Measurements from ENCODE around the gene RCN1. TPM values are rescaled to one million over a fixed set of nuclear protein-coding genes. Genes with fewer than 3 reads are reported as not detected.

The RCN1 gene
- total and polyA plus RNA-seq, 2 experiments from 2014 or later: 107 to 140 TPM

GRCh38 chr11:32115446-32115845 lies 24.6 kb downstream of the RCN1 start:
- no peaks in the 10 kb centered on the region for H3K27me3 ChIP-seq (ENCODE audit: insufficient read depth)
- no peaks in the 10 kb centered on the region for H4K20me1 ChIP-seq (replicated peaks; ENCODE audit: insufficient read depth)
- Mint-ChIP-seq H3K27ac (no peak overlapping the region), H3K36me3 (ENCODE audit: low read depth) (no peaks in the 10 kb centered on the region), H3K4me3 (no peak overlapping the region), H3K27me3 (ENCODE audit: insufficient read depth, low read depth, poor library complexity) (no peaks in the 10 kb centered on the region), H3K9me3 (no peaks in the 10 kb centered on the region), H3K4me1 (peaks cover 9% of the 10 kb centered on the region)
- no peak overlapping the region for H3K4me3 ChIP-seq
- H3K4me2 ChIP-seq: no peak overlapping the region
- H3K9me2 ChIP-seq (ENCODE audit: insufficient read depth): no peaks in the 10 kb centered on the region
- no peak; the same call in 2 of the 3 replicates for ATAC-seq
- H3K79me2 ChIP-seq (replicated peaks; ENCODE audit: insufficient read depth): no peaks in the 10 kb centered on the region
- no peak for DNase-seq (ENCODE audit: low spot score)
- no peak for TF ChIP-seq ETS1 (IDR thresholded peaks at IDR 0.05)
- TF ChIP-seq CTCF (conservative IDR thresholded peaks at IDR 0.05; ENCODE audit: low read depth in 2 of 2): peak in 1 of 2 experiments; percentile 25; a peak in 1 of 4 replicates
- no peaks in the 10 kb centered on the region for H3F3A ChIP-seq (replicated peaks; ENCODE audit: low read depth)
- H3K27ac ChIP-seq (ENCODE audit: low read depth): no peak overlapping the region
- no peaks in the 10 kb centered on the region for H3K4me1 ChIP-seq (ENCODE audit: insufficient read depth)
- no peaks in the 10 kb centered on the region for H3K36me3 ChIP-seq (ENCODE audit: insufficient read depth)
- peak overlapping the region; percentile 14; the same call in 1 of the 2 replicates for H2AFZ ChIP-seq

GRCh38 chr11:32116668-32117067 lies 25.8 kb downstream of the RCN1 start:
- ATAC-seq: no peak
- no peak for TF ChIP-seq EZH2phosphoT487 (IDR thresholded peaks at IDR 0.05; ENCODE audit: unreplicated experiment)
- TF ChIP-seq CREB1 (CRISPR knock-in tag; IDR thresholded peaks at IDR 0.05; ENCODE audit: low read depth): no peak
- TF ChIP-seq STAT1 (IDR thresholded peaks at IDR 0.05; ENCODE audit: unreplicated experiment): no peak
- TF ChIP-seq ZNF331 (CRISPR knock-in tag; IDR thresholded peaks at IDR 0.05; ENCODE audit: low read depth): no peak
- TF ChIP-seq, protein P1, sequence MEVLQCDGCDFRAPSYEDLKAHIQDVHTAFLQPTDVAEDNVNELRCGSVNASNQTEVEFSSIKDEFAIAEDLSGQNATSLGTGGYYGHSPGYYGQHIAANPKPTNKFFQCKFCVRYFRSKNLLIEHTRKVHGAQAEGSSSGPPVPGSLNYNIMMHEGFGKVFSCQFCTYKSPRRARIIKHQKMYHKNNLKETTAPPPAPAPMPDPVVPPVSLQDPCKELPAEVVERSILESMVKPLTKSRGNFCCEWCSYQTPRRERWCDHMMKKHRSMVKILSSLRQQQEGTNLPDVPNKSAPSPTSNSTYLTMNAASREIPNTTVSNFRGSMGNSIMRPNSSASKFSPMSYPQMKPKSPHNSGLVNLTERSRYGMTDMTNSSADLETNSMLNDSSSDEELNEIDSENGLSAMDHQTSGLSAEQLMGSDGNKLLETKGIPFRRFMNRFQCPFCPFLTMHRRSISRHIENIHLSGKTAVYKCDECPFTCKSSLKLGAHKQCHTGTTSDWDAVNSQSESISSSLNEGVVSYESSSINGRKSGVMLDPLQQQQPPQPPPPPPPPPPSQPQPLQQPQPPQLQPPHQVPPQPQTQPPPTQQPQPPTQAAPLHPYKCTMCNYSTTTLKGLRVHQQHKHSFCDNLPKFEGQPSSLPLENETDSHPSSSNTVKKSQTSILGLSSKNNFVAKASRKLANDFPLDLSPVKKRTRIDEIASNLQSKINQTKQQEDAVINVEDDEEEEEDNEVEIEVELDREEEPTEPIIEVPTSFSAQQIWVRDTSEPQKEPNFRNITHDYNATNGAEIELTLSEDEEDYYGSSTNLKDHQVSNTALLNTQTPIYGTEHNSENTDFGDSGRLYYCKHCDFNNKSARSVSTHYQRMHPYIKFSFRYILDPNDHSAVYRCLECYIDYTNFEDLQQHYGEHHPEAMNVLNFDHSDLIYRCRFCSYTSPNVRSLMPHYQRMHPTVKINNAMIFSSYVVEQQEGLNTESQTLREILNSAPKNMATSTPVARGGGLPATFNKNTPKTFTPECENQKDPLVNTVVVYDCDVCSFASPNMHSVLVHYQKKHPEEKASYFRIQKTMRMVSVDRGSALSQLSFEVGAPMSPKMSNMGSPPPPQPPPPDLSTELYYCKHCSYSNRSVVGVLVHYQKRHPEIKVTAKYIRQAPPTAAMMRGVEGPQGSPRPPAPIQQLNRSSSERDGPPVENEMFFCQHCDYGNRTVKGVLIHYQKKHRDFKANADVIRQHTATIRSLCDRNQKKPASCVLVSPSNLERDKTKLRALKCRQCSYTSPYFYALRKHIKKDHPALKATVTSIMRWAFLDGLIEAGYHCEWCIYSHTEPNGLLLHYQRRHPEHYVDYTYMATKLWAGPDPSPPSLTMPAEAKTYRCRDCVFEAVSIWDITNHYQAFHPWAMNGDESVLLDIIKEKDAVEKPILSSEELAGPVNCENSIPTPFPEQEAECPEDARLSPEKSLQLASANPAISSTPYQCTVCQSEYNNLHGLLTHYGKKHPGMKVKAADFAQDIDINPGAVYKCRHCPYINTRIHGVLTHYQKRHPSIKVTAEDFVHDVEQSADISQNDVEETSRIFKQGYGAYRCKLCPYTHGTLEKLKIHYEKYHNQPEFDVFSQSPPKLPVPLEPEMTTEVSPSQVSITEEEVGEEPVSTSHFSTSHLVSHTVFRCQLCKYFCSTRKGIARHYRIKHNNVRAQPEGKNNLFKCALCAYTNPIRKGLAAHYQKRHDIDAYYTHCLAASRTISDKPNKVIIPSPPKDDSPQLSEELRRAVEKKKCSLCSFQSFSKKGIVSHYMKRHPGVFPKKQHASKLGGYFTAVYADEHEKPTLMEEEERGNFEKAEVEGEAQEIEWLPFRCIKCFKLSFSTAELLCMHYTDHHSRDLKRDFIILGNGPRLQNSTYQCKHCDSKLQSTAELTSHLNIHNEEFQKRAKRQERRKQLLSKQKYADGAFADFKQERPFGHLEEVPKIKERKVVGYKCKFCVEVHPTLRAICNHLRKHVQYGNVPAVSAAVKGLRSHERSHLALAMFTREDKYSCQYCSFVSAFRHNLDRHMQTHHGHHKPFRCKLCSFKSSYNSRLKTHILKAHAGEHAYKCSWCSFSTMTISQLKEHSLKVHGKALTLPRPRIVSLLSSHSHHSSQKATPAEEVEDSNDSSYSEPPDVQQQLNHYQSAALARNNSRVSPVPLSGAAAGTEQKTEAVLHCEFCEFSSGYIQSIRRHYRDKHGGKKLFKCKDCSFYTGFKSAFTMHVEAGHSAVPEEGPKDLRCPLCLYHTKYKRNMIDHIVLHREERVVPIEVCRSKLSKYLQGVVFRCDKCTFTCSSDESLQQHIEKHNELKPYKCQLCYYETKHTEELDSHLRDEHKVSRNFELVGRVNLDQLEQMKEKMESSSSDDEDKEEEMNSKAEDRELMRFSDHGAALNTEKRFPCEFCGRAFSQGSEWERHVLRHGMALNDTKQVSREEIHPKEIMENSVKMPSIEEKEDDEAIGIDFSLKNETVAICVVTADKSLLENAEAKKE (CRISPR knock-in tag; IDR thresholded peaks at IDR 0.05): no peak
- no peak for TF ChIP-seq JUNB (IDR thresholded peaks at IDR 0.05; ENCODE audit: unreplicated experiment)
- no peak for TF ChIP-seq EZH2 (IDR thresholded peaks at IDR 0.05; ENCODE audit: low read depth, unreplicated experiment)
- no peak for TF ChIP-seq NANOG (IDR thresholded peaks at IDR 0.05; ENCODE audit: borderline replicate concordance)
- TF ChIP-seq CTCF (conservative IDR thresholded peaks at IDR 0.05; ENCODE audit: low read depth in 2 of 2): no peak

More at GRCh38 chr11:32116668-32117067, 25.8 kb downstream of the RCN1 start:
- H4K20me1 ChIP-seq (replicated peaks; ENCODE audit: insufficient read depth): no peaks in the 10 kb centered on the region
- H3K9me2 ChIP-seq (ENCODE audit: insufficient read depth): no peaks in the 10 kb centered on the region
- no peaks in the 10 kb centered on the region for H3K27me3 ChIP-seq (ENCODE audit: insufficient read depth)
- H3F3A ChIP-seq (replicated peaks; ENCODE audit: low read depth): no peaks in the 10 kb centered on the region
- Mint-ChIP-seq H3K27me3 (ENCODE audit: insufficient read depth, low read depth, poor library complexity) (no peaks in the 10 kb centered on the region), H3K36me3 (ENCODE audit: low read depth) (no peaks in the 10 kb centered on the region), H3K9me3 (no peaks in the 10 kb centered on the region), H3K4me1 (peaks cover 9% of the 10 kb centered on the region), H3K27ac (no peak overlapping the region), H3K4me3 (no peak overlapping the region)
- no peak overlapping the region for H3K4me2 ChIP-seq
- no peaks in the 10 kb centered on the region for H3K36me3 ChIP-seq (ENCODE audit: insufficient read depth)
- H3K27ac ChIP-seq (ENCODE audit: low read depth): no peak overlapping the region
- no peak for DNase-seq (ENCODE audit: low spot score)
- H3K79me2 ChIP-seq (replicated peaks; ENCODE audit: insufficient read depth): no peaks in the 10 kb centered on the region
- H3K4me1 ChIP-seq (ENCODE audit: insufficient read depth): no peaks in the 10 kb centered on the region
- no peak overlapping the region for H2AFZ ChIP-seq
- H3K4me3 ChIP-seq: no peak overlapping the region
